Keratinocyte (primary cell): ENCODE measurements around the gene ENDOG. TPM values are rescaled to one million over a fixed set of nuclear protein-coding genes. Genes with fewer than 3 reads are reported as not detected.
A peak's percentile ranks its signal among the peaks of the same experiment; 100 is the strongest.

Source experiments
- DNase-seq: peaks from one replicate; pipeline ENCODE4 v3.0.0-alpha.2; 2011; ENCODE audit warnings: low read depth, missing footprints, low spot score
- FAIRE-seq: peaks from 2 replicates; lab custom pipeline; 2011; peaks lifted over from hg19 to GRCh38; lab: Jason Lieb, UNC
- H2AFZ ChIP-seq: 2 replicates; pipeline ENCODE4 v1.6.0; 2012; ENCODE audit warnings: low read length, control low read depth, inconsistent platforms; ENCODE audit not compliant: control insufficient read depth
- H3K27ac ChIP-seq: 2 replicates; pipeline ENCODE4 v1.5.1; 2011; ENCODE audit warnings: low read length; ENCODE audit not compliant: control insufficient read depth, insufficient read depth
- H3K27me3 ChIP-seq: 3 replicates; pipeline ENCODE4 v1.6.0; 2011; ENCODE audit warnings: low read length; ENCODE audit not compliant: control insufficient read depth, insufficient read depth; ENCODE audit errors: extremely low read depth
- H3K36me3 ChIP-seq, 2 experiments: 2 replicates in 1 of 2; 3 replicates in 1 of 2; pipeline ENCODE4 v1.5.1; 2011; ENCODE audit warnings: low read length in 2 of 2, mild to moderate bottlenecking in 1 of 2; ENCODE audit not compliant: control insufficient read depth in 2 of 2, insufficient read depth in 2 of 2; ENCODE audit errors: extremely low read depth in 1 of 2
- H3K4me1 ChIP-seq: 3 replicates; pipeline ENCODE4 v1.5.1; 2011; ENCODE audit warnings: low read length; ENCODE audit not compliant: control insufficient read depth, insufficient read depth; ENCODE audit errors: extremely low read depth
- H3K4me2 ChIP-seq: 3 replicates; pipeline ENCODE4 v1.6.0; 2011; ENCODE audit warnings: low read depth, low read length; ENCODE audit not compliant: control insufficient read depth, insufficient read depth; ENCODE audit errors: extremely low read depth
- H3K4me3 ChIP-seq, 3 experiments: fragments of 200-600 bp in 1 of 3; sonication (generic) in 1 of 3; 2 replicates in 2 of 3; 3 replicates in 1 of 3; pipeline ENCODE4 v1.5.1; 2011 to 2016; ENCODE audit warnings: low read length in 3 of 3, mild to moderate bottlenecking in 3 of 3, control low read depth in 2 of 3, inconsistent platforms in 1 of 3, low read depth in 1 of 3, mixed read lengths in 1 of 3, mixed run types in 1 of 3, moderate library complexity in 1 of 3; ENCODE audit not compliant: control insufficient read depth in 2 of 3, insufficient read depth in 2 of 3; ENCODE audit errors: extremely low read depth in 1 of 3
- H3K79me2 ChIP-seq: 2 replicates; pipeline ENCODE4 v1.6.0; 2012; ENCODE audit warnings: low read length; ENCODE audit not compliant: control insufficient read depth, insufficient read depth
- H3K9ac ChIP-seq: 3 replicates; pipeline ENCODE4 v1.6.0; 2011; ENCODE audit warnings: low read length; ENCODE audit not compliant: control insufficient read depth, insufficient read depth; ENCODE audit errors: extremely low read depth
- H3K9me1 ChIP-seq: 3 replicates; pipeline ENCODE4 v1.6.0; 2011; ENCODE audit warnings: low read length; ENCODE audit not compliant: control insufficient read depth, insufficient read depth; ENCODE audit errors: extremely low read depth
- H3K9me3 ChIP-seq: 2 replicates; pipeline ENCODE4 v1.5.1; 2012; ENCODE audit warnings: low read depth, low read length; ENCODE audit not compliant: control insufficient read depth
- H4K20me1 ChIP-seq: 3 replicates; pipeline ENCODE4 v1.6.0; 2011; ENCODE audit warnings: low read length; ENCODE audit not compliant: control insufficient read depth, insufficient read depth; ENCODE audit errors: extremely low read depth
- CTCF ChIP-seq, 3 experiments: IDR thresholded peaks in 1 of 3; conservative IDR thresholded peaks in 1 of 3; optimal IDR thresholded peaks in 1 of 3; 2 replicates in 2 of 3; 3 replicates in 1 of 3; pipeline versions ENCODE3 to v1.5.1; 2011; ENCODE audit warnings: low read length in 3 of 3, mild to moderate bottlenecking in 3 of 3, moderate library complexity in 2 of 3, control low read depth in 1 of 3, inconsistent platforms in 1 of 3; ENCODE audit not compliant: insufficient read depth in 2 of 3; ENCODE audit errors: extremely low read depth in 1 of 3
- EZH2 ChIP-seq: IDR thresholded peaks from one replicate; pipeline ENCODE4 v1.6.1; 2012; ENCODE audit warnings: inconsistent platforms, mild to moderate bottlenecking, low read length, moderate library complexity
- dilution Hi-C: fragments of 300-500 bp; cut with MboI; formaldehyde crosslinking; loops from one replicate; pipeline ENCODE4 v1.7.0; 2020; ENCODE audit warnings: low sequenced_read_pairs; ENCODE audit not compliant: extremely low pct_ligation_motif_present
- polyA plus RNA-seq, 5 experiments: library from polyadenylated mRNA; depleted of rRNA in 3 of 5; stranded (reverse) in 3 of 5; stranded (forward) in 1 of 5; unstranded in 1 of 5; fragments of >200 nt; gene quantifications; 1 replicate in 1 of 5; 2 replicates in 3 of 5; 3 replicates in 1 of 5; pipeline versions ENCODE4 v1.2.1 to v1.2.3, GENCODE V29; 2011 to 2012; ENCODE audit warnings: missing spikeins in 2 of 5, low read depth in 1 of 5, low replicate concordance in 1 of 5

ENDOG gene
- polyA plus RNA-seq, 1 donor (not counting 4 experiments of a cell fraction or from before 2014, with no cell fraction given), result 10.2 TPM

- peaks cover 11% of the 10 kb centered on the region for H3K4me1 ChIP-seq
- H3K27ac ChIP-seq, result no peak overlapping the region
- peak overlapping the region; percentile 58 to 70 (median 68) for H3K4me3 ChIP-seq
- no peaks in the 10 kb centered on the region for H3K9me3 ChIP-seq
- peaks cover 7% of the 10 kb centered on the region for H4K20me1 ChIP-seq
- TF ChIP-seq EZH2 (no peak), CTCF (optimal IDR thresholded peaks at IDR 0.05 in 1 of 3, IDR thresholded peaks at IDR 0.05 in 1 of 3, conservative IDR thresholded peaks at IDR 0.05 in 1 of 3; ENCODE audit: extremely low read depth in 1 of 3, insufficient read depth in 2 of 3, low read length in 3 of 3) (peak in 1 of 3 experiments; percentile 1)
- no peaks in the 10 kb centered on the region for H3K27me3 ChIP-seq
- dilution Hi-C loops, result no loop called here
- no peaks in the 10 kb centered on the region for H3K9me1 ChIP-seq
- no peak for FAIRE-seq
- peaks cover 13 to 29% of the 10 kb centered on the region in 2 experiments for H3K36me3 ChIP-seq
- peak overlapping the region; percentile 96 for H3K4me2 ChIP-seq
- no peaks in the 10 kb centered on the region for H3K79me2 ChIP-seq
- peak overlapping the region; percentile 64 for H3K9ac ChIP-seq
- H2AFZ ChIP-seq, result peak overlapping the region; percentile 68
- no peak for DNase-seq
Observed at GRCh38 chr9:128818839-128819715, 777 bp downstream of the ENDOG start.

GRCh38 chr9:128819716-128820664 lies 1.7 kb downstream of the ENDOG start:
- H3K9me3 ChIP-seq, result no peaks in the 10 kb centered on the region
- H3K27ac ChIP-seq, result no peak overlapping the region
- H3K27me3 ChIP-seq, result no peaks in the 10 kb centered on the region
- peak overlapping the region; percentile 58 to 70 (median 68) for H3K4me3 ChIP-seq
- peaks cover 11% of the 10 kb centered on the region for H3K4me1 ChIP-seq
- no peak overlapping the region for H3K9ac ChIP-seq
- no peak overlapping the region for H2AFZ ChIP-seq
- H3K4me2 ChIP-seq, result peak overlapping the region; percentile 96
- FAIRE-seq (peak; percentile 79), DNase-seq (no peak)
- H3K9me1 ChIP-seq, result no peaks in the 10 kb centered on the region
- no peaks in the 10 kb centered on the region for H3K79me2 ChIP-seq
- H3K36me3 ChIP-seq, result peaks cover 20 to 36% of the 10 kb centered on the region in 2 experiments
- dilution Hi-C loops, result no loop called here
- no peak for TF ChIP-seq EZH2
- no peak for TF ChIP-seq CTCF (optimal IDR thresholded peaks at IDR 0.05 in 1 of 3, IDR thresholded peaks at IDR 0.05 in 1 of 3, conservative IDR thresholded peaks at IDR 0.05 in 1 of 3; ENCODE audit: extremely low read depth in 1 of 3, insufficient read depth in 2 of 3, low read length in 3 of 3)
- H4K20me1 ChIP-seq, result peaks cover 7% of the 10 kb centered on the region
